Measurements from ENCODE around the gene CHST11.

Gene CHST11

GRCh38 chr12:104657726-104658484 lies 201.2 kb downstream of the CHST11 start:
- DNase-seq = no peak

DNA sequence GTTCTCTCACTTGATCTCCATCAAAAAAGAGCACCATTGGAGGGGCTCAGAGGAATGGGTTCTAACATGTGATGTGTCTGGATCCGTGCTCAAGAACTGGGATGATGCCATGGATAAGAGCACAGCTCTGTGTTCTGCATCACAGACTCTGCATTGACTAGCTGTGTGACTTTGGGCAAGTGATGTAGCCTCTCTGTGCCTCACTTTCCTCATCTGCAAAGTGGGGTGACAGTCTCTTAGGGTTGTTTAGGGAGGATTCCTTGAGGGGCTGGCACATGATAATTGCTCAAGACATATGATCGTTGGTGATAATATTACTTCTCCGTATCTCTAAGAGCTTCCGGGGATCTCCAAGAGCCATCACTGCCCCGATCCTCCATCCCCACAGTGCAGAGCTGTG lies 202.3 kb downstream of the CHST11 start:
- no peak for DNase-seq

- no peak for DNase-seq
Measured at GRCh38 chr12:104662203-104662602, 205.5 kb downstream of the CHST11 start.

GRCh38 chr12:104662908-104663307 lies 206.2 kb downstream of the CHST11 start:
- no peak for DNase-seq

DNA sequence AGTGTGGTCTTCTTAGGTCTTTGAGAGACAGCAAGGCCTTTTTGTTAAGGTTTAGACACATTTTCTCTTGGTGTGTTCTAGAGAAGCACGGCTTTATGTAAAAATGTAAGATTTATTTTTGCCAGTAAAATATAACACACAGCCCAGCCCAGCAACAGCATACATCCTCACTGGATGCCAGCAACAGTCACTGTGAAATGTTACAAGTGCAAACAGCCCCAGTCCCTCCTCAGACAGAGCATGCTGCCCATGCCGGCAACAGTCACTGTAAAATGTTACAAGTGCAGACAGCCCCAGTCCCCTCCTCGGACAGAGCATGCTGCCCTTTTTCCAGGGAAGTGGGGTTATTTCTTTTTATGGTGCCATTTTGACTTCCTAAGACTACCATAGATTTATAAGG lies 207.6 kb downstream of the CHST11 start:
- DNase-seq = no peak

DNA sequence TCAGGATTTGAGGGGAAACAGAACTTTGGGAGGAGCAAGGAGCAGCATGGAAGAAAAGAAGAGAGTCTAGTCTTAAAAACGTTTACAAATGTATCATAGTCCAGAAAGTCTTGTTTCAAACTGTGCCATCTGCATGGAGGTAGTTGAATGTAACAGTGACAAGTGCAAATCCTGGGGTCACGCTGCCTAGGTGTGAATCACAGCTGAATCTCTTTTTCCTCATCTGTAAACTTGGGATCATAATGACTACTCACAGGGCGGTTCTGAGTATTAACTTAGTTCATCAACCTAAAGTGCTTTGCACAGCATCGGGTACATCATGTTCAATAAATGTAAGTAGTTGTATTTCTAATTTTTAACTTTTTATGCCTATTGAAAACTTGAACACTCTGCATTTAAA lies 208.5 kb downstream of the CHST11 start:
- peak; percentile 64 for DNase-seq

DNA sequence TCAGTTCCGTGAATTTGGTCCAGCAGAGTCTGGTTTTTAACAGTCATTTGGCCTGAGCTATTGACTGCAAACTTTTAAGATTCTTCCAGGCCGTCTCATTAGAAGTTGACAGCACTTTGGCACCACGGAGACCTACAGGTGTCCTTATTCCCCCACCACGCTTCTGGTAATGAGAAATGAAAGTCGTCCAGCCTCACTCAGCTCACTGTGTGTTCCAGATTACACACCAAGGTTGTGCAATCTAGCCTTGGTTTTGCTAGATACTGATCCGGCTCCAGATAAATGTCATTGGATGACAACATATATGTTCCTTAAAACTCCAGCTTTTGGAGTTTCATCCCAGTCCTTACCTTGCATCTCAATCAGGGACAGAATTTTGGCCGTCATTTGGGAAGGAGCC lies 210.4 kb downstream of the CHST11 start:
- no peak for DNase-seq

DNA sequence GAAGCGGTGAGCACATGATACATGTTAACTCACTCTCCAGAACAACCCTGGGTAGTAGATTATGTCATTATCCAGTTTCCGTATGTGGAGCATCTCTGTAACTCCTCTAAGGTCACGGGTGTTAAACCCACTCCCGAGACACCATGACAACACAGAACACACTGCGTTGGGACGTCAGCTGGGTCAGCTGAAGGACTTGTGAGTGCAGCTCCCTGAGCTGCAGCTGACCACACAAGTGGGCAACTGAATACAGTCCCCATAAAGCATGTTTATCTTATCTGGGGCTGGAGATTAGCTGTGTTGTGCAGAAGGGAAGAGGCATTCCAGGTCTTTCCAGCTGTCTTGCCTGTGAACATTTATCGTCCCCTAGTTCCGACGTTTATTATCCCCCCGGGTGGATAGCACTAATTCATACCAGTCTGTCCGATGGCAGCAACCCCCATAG lies 211.5 kb downstream of the CHST11 start:
- no peak for DNase-seq

GRCh38 chr12:104669089-104669721 lies 212.5 kb downstream of the CHST11 start:
- DNase-seq = no peak

GRCh38 chr12:104669851-104670337 lies 213.1 kb downstream of the CHST11 start:
- DNase-seq = peak; percentile 38

GRCh38 chr12:104670439-104671408 lies 214.0 kb downstream of the CHST11 start:
- DNase-seq = peak; percentile 23

DNA sequence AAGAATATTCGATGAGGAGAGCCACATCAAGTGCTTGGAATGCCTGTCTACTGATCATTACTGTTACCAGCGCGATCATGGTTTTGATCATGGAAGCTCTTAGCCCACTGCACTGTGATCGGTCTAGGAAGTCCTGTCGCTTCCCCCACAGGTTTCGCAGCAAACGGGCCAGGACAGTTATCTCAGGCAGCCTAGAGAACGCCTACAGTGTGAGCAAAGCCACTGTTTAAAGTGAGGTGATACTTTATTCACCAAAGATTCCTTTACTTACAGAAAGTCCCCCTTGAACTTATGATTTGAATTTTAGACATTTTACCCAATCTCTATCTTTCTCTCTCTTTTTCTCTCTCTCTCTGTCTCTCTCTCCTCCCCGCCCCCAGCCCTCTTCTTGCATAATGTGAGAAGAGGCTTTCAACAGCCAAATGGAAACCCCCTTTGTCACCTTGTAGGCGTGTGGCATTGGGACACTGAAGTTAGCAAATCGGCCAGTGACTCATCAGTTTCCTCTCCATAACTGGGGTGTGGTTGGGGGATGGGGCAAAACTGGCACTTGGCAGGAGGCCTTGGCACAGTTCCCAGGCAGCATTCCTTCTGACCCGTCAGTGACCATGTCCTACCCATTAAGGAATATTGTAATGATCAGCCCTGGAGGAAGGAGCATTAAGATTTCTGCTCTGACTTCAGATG lies 214.8 kb downstream of the CHST11 start:
- peak; percentile 96 for DNase-seq

DNA sequence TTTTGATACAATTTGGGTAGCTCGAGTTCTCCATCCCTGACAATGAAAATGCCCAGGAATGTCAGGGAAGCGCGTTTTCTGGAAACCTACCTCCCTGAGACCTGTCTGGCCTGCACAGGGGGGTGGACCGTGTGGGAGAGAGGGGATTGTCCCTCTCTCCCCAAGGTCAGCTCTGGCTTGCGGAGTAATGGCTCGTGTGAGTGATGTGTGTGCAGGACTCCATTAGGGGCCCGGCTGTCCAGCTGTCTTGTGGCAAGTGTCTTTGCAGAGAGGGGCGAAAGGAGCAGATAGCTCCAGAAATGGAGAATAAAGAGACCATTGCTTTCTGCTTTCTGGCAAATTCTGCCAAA lies 215.3 kb downstream of the CHST11 start:
- no peak for DNase-seq

- DNase-seq = peak; percentile 27
Measured at GRCh38 chr12:104672501-104673265, 215.9 kb downstream of the CHST11 start.

- no peak for DNase-seq
Measured at GRCh38 chr12:104673294-104673693, 216.5 kb downstream of the CHST11 start.

DNA sequence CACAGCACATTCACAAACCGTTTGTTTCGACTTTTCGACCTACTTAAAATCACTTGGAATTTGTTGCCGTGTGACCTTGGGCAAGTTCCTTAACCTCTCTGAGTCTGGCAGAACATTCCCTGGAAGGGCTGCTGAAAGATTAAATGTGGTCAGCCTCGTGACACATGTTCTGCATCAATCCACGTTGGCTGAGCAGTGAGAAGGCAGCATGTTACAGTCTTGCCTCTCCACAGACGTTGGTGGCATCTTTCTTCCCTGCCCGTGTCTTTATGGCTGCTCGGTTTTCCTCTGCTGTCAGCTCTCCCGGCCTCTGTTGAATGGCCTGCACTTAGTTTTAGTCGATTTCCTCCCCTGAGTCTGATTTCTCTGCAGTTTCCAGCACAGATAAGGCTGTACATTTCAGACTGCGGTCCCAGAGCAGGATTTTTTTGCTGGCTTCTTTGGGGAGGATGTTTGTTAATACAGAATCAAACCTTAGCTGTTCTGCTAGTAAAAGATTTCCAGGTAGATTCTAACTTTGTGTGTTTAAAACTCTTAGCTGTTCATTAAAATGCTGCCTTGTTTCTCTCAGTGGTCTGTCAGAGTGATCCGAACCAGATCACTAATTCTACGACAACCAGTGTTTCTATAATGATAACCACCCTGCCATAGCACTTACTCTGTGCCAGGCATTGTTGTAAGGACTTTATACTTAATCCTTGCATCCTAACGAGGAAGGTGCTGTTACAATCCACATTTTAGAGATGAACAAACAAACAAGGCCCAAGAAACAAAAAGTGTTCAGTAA lies 217.1 kb downstream of the CHST11 start:
- no peak for DNase-seq

- DNase-seq = no peak
Measured at GRCh38 chr12:104676636-104677035, 219.9 kb downstream of the CHST11 start.

GRCh38 chr12:104677441-104678089 lies 220.8 kb downstream of the CHST11 start:
- DNase-seq = no peak

GRCh38 chr12:104680070-104680469 lies 223.3 kb downstream of the CHST11 start:
- peak; percentile 74 for DNase-seq

GRCh38 chr12:104680491-104680890 lies 223.7 kb downstream of the CHST11 start:
- DNase-seq = peak; percentile 41

Measured in activated CD4-positive, alpha-beta T cell treated with anti-CD3 and anti-CD28 coated beads, Interleukin-2, Interleukin-6, amounts not matched to agents 100 ng/mL and 50 ng/mL, durations not matched to agents 16 hours and 8 hours (primary cell).